GM23248 (cell line): ENCODE measurements around the gene UPF2. TPM values are rescaled to one million over a fixed set of nuclear protein-coding genes. Genes with fewer than 3 reads are reported as not detected.
"Not testable (repeated sequence)": the region's sequence is repeated elsewhere in the genome, so short reads cannot be mapped to it uniquely, and the experiment has no call there.

Experiments
- DNase-seq: peaks from one replicate; pipeline ENCODE4 v3.0.0-alpha.2; 2015
- H2AFZ ChIP-seq: fragments of 200-600 bp; sonication (generic); 2 replicates; pipeline ENCODE4 v1.6.1; 2016; ENCODE audit warnings: antibody characterized with exemption
- H3F3A ChIP-seq: fragments of 200-600 bp; sonication (generic); 2 replicates; pipeline ENCODE4 v1.6.1; 2016; ENCODE audit warnings: mild to moderate bottlenecking, antibody characterized with exemption, mixed run types; ENCODE audit not compliant: insufficient read depth
- H3K27ac ChIP-seq: fragments of 200-600 bp; sonication (generic); 2 replicates; pipeline ENCODE4 v1.5.1; 2016; ENCODE audit warnings: mild to moderate bottlenecking
- H3K27me3 ChIP-seq: fragments of 200-600 bp; sonication (generic); replicated peaks from 2 replicates; pipeline ENCODE4 v1.6.1; 2016; ENCODE audit warnings: mild to moderate bottlenecking; ENCODE audit not compliant: insufficient read depth
- H3K36me3 ChIP-seq: fragments of 200-600 bp; sonication (generic); 2 replicates; pipeline ENCODE4 v1.6.1; 2016; ENCODE audit warnings: low read depth, mild to moderate bottlenecking
- H3K4me1 ChIP-seq: fragments of 200-600 bp; sonication (generic); 2 replicates; pipeline ENCODE4 v1.6.1; 2016; ENCODE audit warnings: mild to moderate bottlenecking; ENCODE audit not compliant: insufficient read depth
- H3K4me2 ChIP-seq: fragments of 200-600 bp; sonication (generic); one replicate; pipeline ENCODE4 v1.6.1; 2016; ENCODE audit warnings: mild to moderate bottlenecking; ENCODE audit not compliant: unreplicated experiment
- H3K4me3 ChIP-seq: fragments of 200-600 bp; sonication (generic); 2 replicates; pipeline ENCODE4 v1.5.1; 2016; ENCODE audit warnings: mild to moderate bottlenecking
- H3K79me2 ChIP-seq: fragments of 200-600 bp; sonication (generic); 2 replicates; pipeline ENCODE4 v1.6.1; 2016; ENCODE audit warnings: mild to moderate bottlenecking; ENCODE audit not compliant: insufficient read depth
- H3K9ac ChIP-seq: fragments of 200-600 bp; sonication (generic); 2 replicates; pipeline ENCODE4 v1.6.1; 2016; ENCODE audit warnings: mild to moderate bottlenecking
- H3K9me2 ChIP-seq: fragments of 200-600 bp; sonication (generic); 2 replicates; pipeline ENCODE4 v1.6.1; 2016; ENCODE audit warnings: mixed run types, mild to moderate bottlenecking, moderate library complexity; ENCODE audit not compliant: insufficient read depth
- H3K9me3 ChIP-seq: fragments of 200-600 bp; sonication (generic); one replicate; pipeline ENCODE4 v1.6.1; 2017; ENCODE audit warnings: low read depth
- H4K20me1 ChIP-seq: fragments of 200-600 bp; sonication (generic); 2 replicates; pipeline ENCODE4 v1.6.0; 2016; ENCODE audit not compliant: insufficient read depth
- EZH2 ChIP-seq: fragments of 200-600 bp; sonication (generic); IDR thresholded peaks from 2 replicates; pipeline ENCODE4 v1.6.1; 2018; ENCODE audit warnings: antibody characterized with exemption, mild to moderate bottlenecking; ENCODE audit not compliant: insufficient read depth, poor library complexity, severe bottlenecking
- EZH2phosphoT487 ChIP-seq: fragments of 200-600 bp; sonication (generic); IDR thresholded peaks from 2 replicates; pipeline ENCODE4 v1.6.1; 2018; ENCODE audit warnings: antibody characterized with exemption, moderate library complexity, mild to moderate bottlenecking, low read depth; ENCODE audit not compliant: insufficient read depth
- WGBS, 2 experiments: methylation state at CpG; one replicate each; pipeline ENCODE4 v1.1.6; 2015 to 2017; ENCODE audit warnings: low lambda C conversion rate in 2 of 2, low coverage in 1 of 2; ENCODE audit errors: missing lambda C conversion rate in 2 of 2; 5-methylcytosine and 5-hydroxymethylcytosine counted together
- in situ Hi-C: fragments of 300-500 bp; cut with MboI; formaldehyde crosslinking; loops from 2 replicates; pipeline ENCODE4 v1.15.0; 2020
- polyA plus RNA-seq: library from polyadenylated mRNA; unstranded; fragments of >200 nt; fragmentation: Nextera tagmentation; extraction: Ambion mirVana; gene quantifications from 2 replicates; pipeline ENCODE4 v1.2.1, GENCODE V29; 2016
- total RNA-seq: library from RNA; depleted of rRNA; stranded (reverse); fragments of >200 nt; shearing (Covaris generic); gene quantifications from 2 replicates; pipeline ENCODE4 v1.2.3, GENCODE V29; 2014

Gene UPF2
- total and polyA plus RNA-seq, 2 experiments from 2014 or later, result 12.7 to 14.1 TPM

DNA sequence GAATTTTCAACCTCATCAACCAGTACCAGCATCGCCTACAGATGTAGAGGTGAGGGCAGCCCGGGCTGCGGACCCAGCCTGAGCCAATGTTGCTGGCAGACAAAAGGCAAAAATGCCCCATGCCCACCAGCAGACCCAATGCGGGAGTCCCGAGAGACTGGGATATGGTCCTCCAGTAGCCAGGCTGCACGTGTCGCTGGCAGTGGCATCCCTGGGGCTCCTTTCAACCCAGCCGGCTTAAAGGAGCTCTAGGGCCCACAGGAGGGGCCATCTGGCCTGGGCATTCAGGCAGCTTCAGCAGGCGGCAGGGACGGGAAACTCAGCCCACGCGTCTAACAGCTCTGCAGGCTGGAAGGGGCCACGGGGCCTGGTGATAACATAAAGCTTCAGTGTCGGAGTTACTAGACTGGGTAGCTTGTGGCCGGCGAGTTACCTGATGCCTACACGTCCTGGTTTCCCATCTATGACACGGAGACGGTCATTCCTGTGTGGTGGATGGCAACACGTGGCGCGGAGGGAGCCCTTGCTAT lies 148.8 kb downstream of the UPF2 start:
- Histone ChIP-seq H3K4me2 (no peak overlapping the region), H2AFZ (no peak overlapping the region), H3K79me2 (no peaks in the 10 kb centered on the region), H3K36me3 (no peaks in the 10 kb centered on the region), H4K20me1 (no peaks in the 10 kb centered on the region), H3F3A (no peaks in the 10 kb centered on the region), H3K4me3 (no peak overlapping the region), H3K9ac (no peak overlapping the region), H3K9me2 (no peaks in the 10 kb centered on the region), H3K9me3 (no peaks in the 10 kb centered on the region), H3K27ac (no peak overlapping the region), H3K27me3 (no peaks in the 10 kb centered on the region), H3K4me1 (no peaks in the 10 kb centered on the region)
- TF ChIP-seq EZH2phosphoT487, result no peak
- TF ChIP-seq EZH2, result no peak
- no peak for DNase-seq
- in situ Hi-C loops, result no loop called here
- 79 to 84% methylated on average over 19 to 21 of the region's 22 CpGs for WGBS, 2 experiments

GRCh38 chr10:11891776-11892486 lies 150.7 kb downstream of the UPF2 start:
- H3K4me3 ChIP-seq, result no peak overlapping the region

DNA sequence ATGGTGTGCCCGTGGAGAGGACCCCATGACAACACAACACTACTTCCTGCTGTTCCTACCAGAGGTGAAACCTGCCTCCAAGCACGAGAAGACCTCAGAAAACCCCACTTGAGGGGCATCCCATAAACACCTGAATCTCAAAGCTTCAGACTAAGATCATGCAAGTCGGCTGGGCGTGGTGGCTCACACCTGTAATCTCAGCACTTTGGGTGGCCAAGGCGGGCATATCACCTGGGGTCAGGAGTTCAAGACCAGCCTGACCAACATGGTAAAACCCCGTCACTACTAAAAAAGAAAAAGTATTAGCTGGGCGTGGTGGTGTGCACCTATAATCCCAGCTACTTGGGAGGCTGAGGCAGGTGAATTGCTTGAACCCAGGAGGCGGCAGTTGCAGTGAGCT lies 153.3 kb downstream of the UPF2 start:
- H3F3A ChIP-seq, H3K79me2 ChIP-seq, H3K9me3 ChIP-seq, H3K9ac ChIP-seq, H3K27me3 ChIP-seq, H2AFZ ChIP-seq, H3K4me2 ChIP-seq, H3K4me3 ChIP-seq, H3K36me3 ChIP-seq, H3K27ac ChIP-seq, H3K9me2 ChIP-seq, H4K20me1 ChIP-seq, DNase-seq, in situ Hi-C loops, H3K4me1 ChIP-seq: not testable (repeated sequence)
- 67 to 68% methylated on average over 8 of the region's 8 CpGs for WGBS, 2 experiments

More at GRCh38 chr10:11891776-11892486, 150.7 kb downstream of the UPF2 start:
- in situ Hi-C loops, result no loop called here
- TF ChIP-seq EZH2, result no peak
- no peak for TF ChIP-seq EZH2phosphoT487
- Histone ChIP-seq H3K4me2 (no peak overlapping the region), H3K9ac (no peak overlapping the region), H3F3A (no peaks in the 10 kb centered on the region), H3K27ac (no peak overlapping the region), H3K36me3 (no peaks in the 10 kb centered on the region), H3K4me1 (no peaks in the 10 kb centered on the region), H3K79me2 (no peaks in the 10 kb centered on the region), H3K9me2 (no peaks in the 10 kb centered on the region), H3K27me3 (no peaks in the 10 kb centered on the region), H4K20me1 (no peaks in the 10 kb centered on the region), H2AFZ (no peak overlapping the region), H3K9me3 (no peaks in the 10 kb centered on the region)
- no peak for DNase-seq
- WGBS, 2 experiments, result 88 to 91% methylated on average over 22 of the region's 22 CpGs

DNA sequence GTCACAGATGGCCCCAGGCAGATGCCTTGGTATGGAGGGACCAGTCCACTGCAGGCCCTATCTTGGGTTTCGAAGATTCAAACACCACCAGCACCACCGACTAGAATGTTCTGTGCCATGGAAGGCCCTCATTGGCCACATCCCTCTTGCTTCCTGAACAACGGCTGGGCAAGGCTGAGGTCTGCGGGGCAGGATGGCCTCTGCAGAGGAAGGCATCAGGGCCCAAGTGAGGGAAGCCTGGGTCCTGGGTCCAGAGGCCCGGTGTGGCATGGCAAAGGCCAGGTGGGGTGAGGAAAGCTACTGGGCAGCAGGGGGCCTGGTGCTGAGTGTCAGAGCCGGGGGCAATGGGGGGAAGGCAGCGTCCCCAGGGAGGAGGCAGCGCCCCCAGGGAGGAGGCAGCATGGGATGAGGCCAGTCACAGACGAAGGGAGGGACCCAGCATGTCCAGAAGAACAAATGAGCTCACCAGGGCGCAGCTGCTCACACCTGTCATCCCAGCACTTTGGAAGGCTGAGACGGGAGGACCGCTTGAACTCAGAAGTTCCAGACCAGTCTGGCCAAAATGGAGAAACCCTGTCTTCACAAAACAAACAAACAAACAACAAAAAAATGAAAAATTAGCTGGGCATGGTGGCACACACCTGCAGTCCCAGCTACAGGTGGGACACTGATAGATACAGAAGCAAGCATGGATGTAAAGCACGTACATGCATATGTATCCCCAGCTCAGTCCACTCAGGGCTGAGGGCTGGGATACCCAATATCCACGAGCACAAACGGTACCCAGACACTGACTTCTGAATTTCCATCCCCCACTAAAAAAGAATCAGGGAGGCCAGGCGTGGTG lies 155.0 kb downstream of the UPF2 start:
- in situ Hi-C loops, result no loop called here
- Histone ChIP-seq H3K4me2 (no peak overlapping the region), H3K4me3 (no peak overlapping the region), H4K20me1 (no peaks in the 10 kb centered on the region), H3K27ac (no peak overlapping the region), H3K27me3 (no peaks in the 10 kb centered on the region), H2AFZ (no peak overlapping the region), H3F3A (no peaks in the 10 kb centered on the region), H3K9me3 (no peaks in the 10 kb centered on the region), H3K79me2 (no peaks in the 10 kb centered on the region), H3K4me1 (0 out of 2 replicates have a peak, but pooled peaks cover under 1% of the 10 kb centered on the region), H3K9me2 (no peaks in the 10 kb centered on the region), H3K9ac (no peak overlapping the region), H3K36me3 (no peaks in the 10 kb centered on the region)
- WGBS, 2 experiments, result 77 to 84% methylated on average over 16 of the region's 16 CpGs
- DNase-seq, result no peak
- TF ChIP-seq EZH2, result no peak
- no peak for TF ChIP-seq EZH2phosphoT487
